ENCODE measurements around the gene MS4A6E. TPM values are rescaled to one million over a fixed set of nuclear protein-coding genes. Genes with fewer than 3 reads are reported as not detected.

MS4A6E gene
- total and polyA plus RNA-seq, 2 experiments from 2014 or later: not detected

DNA sequence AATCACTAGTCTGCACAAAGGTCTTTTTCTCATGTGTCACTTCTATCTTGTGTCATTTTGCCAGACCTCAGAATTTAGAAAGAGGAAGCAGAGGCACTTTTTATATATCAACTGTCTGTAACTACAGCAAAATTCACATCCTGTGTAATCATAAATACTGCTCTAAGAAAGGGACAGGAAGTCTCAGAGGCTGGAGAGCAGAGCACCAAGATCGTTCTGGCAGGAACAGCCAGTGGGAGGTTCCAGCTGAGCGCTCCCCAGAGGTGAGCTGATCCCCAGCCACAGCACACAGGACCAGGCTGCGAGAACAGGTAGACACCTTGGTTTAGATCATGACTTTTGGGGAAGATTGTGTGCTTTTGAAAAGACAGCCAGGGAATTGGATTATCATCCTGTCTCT lies 51.3 kb downstream of the MS4A6E start, which contains the start of gene MS4A7 (continued):
- TF ChIP-seq, protein P1, sequence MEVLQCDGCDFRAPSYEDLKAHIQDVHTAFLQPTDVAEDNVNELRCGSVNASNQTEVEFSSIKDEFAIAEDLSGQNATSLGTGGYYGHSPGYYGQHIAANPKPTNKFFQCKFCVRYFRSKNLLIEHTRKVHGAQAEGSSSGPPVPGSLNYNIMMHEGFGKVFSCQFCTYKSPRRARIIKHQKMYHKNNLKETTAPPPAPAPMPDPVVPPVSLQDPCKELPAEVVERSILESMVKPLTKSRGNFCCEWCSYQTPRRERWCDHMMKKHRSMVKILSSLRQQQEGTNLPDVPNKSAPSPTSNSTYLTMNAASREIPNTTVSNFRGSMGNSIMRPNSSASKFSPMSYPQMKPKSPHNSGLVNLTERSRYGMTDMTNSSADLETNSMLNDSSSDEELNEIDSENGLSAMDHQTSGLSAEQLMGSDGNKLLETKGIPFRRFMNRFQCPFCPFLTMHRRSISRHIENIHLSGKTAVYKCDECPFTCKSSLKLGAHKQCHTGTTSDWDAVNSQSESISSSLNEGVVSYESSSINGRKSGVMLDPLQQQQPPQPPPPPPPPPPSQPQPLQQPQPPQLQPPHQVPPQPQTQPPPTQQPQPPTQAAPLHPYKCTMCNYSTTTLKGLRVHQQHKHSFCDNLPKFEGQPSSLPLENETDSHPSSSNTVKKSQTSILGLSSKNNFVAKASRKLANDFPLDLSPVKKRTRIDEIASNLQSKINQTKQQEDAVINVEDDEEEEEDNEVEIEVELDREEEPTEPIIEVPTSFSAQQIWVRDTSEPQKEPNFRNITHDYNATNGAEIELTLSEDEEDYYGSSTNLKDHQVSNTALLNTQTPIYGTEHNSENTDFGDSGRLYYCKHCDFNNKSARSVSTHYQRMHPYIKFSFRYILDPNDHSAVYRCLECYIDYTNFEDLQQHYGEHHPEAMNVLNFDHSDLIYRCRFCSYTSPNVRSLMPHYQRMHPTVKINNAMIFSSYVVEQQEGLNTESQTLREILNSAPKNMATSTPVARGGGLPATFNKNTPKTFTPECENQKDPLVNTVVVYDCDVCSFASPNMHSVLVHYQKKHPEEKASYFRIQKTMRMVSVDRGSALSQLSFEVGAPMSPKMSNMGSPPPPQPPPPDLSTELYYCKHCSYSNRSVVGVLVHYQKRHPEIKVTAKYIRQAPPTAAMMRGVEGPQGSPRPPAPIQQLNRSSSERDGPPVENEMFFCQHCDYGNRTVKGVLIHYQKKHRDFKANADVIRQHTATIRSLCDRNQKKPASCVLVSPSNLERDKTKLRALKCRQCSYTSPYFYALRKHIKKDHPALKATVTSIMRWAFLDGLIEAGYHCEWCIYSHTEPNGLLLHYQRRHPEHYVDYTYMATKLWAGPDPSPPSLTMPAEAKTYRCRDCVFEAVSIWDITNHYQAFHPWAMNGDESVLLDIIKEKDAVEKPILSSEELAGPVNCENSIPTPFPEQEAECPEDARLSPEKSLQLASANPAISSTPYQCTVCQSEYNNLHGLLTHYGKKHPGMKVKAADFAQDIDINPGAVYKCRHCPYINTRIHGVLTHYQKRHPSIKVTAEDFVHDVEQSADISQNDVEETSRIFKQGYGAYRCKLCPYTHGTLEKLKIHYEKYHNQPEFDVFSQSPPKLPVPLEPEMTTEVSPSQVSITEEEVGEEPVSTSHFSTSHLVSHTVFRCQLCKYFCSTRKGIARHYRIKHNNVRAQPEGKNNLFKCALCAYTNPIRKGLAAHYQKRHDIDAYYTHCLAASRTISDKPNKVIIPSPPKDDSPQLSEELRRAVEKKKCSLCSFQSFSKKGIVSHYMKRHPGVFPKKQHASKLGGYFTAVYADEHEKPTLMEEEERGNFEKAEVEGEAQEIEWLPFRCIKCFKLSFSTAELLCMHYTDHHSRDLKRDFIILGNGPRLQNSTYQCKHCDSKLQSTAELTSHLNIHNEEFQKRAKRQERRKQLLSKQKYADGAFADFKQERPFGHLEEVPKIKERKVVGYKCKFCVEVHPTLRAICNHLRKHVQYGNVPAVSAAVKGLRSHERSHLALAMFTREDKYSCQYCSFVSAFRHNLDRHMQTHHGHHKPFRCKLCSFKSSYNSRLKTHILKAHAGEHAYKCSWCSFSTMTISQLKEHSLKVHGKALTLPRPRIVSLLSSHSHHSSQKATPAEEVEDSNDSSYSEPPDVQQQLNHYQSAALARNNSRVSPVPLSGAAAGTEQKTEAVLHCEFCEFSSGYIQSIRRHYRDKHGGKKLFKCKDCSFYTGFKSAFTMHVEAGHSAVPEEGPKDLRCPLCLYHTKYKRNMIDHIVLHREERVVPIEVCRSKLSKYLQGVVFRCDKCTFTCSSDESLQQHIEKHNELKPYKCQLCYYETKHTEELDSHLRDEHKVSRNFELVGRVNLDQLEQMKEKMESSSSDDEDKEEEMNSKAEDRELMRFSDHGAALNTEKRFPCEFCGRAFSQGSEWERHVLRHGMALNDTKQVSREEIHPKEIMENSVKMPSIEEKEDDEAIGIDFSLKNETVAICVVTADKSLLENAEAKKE (CRISPR knock-in tag; IDR thresholded peaks at IDR 0.05): no peak

DNA sequence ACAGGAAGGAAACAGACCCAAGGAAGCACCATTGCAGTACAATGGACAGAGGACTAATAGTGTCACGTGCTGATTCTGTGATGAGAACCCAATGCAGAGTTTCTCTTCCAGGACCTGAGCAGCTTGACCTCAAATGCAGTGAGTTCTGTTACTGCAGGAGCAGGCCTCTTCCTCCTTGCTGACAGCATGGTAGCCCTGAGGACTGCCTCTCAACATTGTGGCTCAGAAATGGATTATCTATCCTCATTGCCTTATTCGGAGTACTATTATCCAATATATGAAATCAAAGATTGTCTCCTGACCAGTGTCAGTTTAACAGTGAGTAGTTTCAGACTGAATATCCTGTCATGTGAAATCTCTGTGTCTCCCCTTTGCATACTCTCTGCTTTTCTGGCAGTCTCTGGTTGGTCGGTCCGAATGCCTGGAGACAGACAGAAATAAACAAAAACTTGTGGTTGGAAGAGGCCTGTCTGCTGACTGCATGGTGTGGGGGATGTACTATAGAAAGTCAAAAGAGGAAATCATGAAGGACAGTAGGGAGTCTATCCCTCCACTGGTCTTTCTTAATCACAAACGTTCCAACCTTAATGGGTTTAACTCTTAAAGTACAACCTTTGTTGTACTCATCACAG lies 62.3 kb downstream of the MS4A6E start:
- H3K36me3 Mint-ChIP-seq (ENCODE audit: low read depth): no peaks in the 10 kb centered on the region
- H3K27me3 ChIP-seq (ENCODE audit: insufficient read depth): no peaks in the 10 kb centered on the region
- ATAC-seq: no peak

DNA sequence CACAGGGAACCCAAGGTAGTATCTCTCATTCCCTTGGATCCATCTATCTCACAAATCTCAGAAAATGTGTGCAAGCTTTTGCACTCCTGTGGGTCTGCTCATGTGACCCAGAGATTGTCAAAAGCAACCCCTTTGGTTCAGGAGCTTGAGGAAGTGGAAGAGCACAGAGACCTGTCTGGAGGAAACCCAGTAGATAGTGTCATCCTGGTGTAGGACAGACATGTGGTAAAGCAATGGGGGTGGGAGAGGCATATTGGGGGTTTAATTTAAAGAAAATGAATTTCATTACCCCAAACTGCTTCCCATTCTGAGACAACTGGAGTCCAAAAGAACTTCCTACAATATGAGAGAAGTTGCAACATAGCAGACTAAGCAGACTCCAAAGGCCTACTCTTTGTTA lies 63.4 kb downstream of the MS4A6E start:
- Mint-ChIP-seq H3K4me1 (no peaks in the 10 kb centered on the region), H3K9me3 (no peaks in the 10 kb centered on the region; the same call in 2 of the 3 replicates), H3K27me3 (ENCODE audit: insufficient read depth, low read depth, poor library complexity) (peaks cover 1% of the 10 kb centered on the region), H3K4me3 (no peak overlapping the region), H3K36me3 (ENCODE audit: low read depth) (no peaks in the 10 kb centered on the region), H3K27ac (no peak overlapping the region)
- Histone ChIP-seq H3F3A (replicated peaks; ENCODE audit: low read depth) (no peaks in the 10 kb centered on the region), H3K36me3 (ENCODE audit: insufficient read depth) (no peaks in the 10 kb centered on the region), H3K27me3 (ENCODE audit: insufficient read depth) (no peaks in the 10 kb centered on the region), H3K27ac (ENCODE audit: low read depth) (no peak overlapping the region), H3K9me2 (ENCODE audit: insufficient read depth) (peaks cover 23% of the 10 kb centered on the region), H3K4me3 (no peak overlapping the region), H3K4me2 (no peak overlapping the region), H4K20me1 (replicated peaks; ENCODE audit: insufficient read depth) (no peaks in the 10 kb centered on the region), H2AFZ (no peak overlapping the region), H3K79me2 (replicated peaks; ENCODE audit: insufficient read depth) (no peaks in the 10 kb centered on the region), H3K4me1 (ENCODE audit: insufficient read depth) (no peaks in the 10 kb centered on the region)
- DNase-seq (ENCODE audit: low spot score) (no peak), ATAC-seq (no peak)
- TF ChIP-seq NANOG (IDR thresholded peaks at IDR 0.05; ENCODE audit: borderline replicate concordance) (no peak), JUNB (IDR thresholded peaks at IDR 0.05; ENCODE audit: unreplicated experiment) (no peak)
- TF ChIP-seq, protein P1 (CRISPR knock-in tag; IDR thresholded peaks at IDR 0.05): no peak

More for the DNA sequence above, 62.3 kb downstream of the MS4A6E start:
- Histone ChIP-seq H3K27ac (ENCODE audit: low read depth) (no peak overlapping the region), H2AFZ (no peak overlapping the region), H3K4me1 (ENCODE audit: insufficient read depth) (no peaks in the 10 kb centered on the region), H3K4me3 (no peak overlapping the region), H3F3A (replicated peaks; ENCODE audit: low read depth) (no peaks in the 10 kb centered on the region), H3K9me2 (ENCODE audit: insufficient read depth) (peaks cover 28% of the 10 kb centered on the region), H3K4me2 (no peak overlapping the region), H3K79me2 (replicated peaks; ENCODE audit: insufficient read depth) (no peaks in the 10 kb centered on the region), H3K36me3 (ENCODE audit: insufficient read depth) (no peaks in the 10 kb centered on the region), H4K20me1 (replicated peaks; ENCODE audit: insufficient read depth) (no peaks in the 10 kb centered on the region)
- Mint-ChIP-seq H3K27me3 (ENCODE audit: insufficient read depth, low read depth, poor library complexity) (peaks cover 1% of the 10 kb centered on the region), H3K27ac (no peak overlapping the region), H3K4me3 (no peak overlapping the region), H3K9me3 (no peaks in the 10 kb centered on the region; the same call in 2 of the 3 replicates), H3K4me1 (no peaks in the 10 kb centered on the region)
- DNase-seq (ENCODE audit: low spot score): no peak
- TF ChIP-seq ZNF114 (CRISPR knock-in tag; IDR thresholded peaks at IDR 0.05): no peak
- TF ChIP-seq JUNB (IDR thresholded peaks at IDR 0.05; ENCODE audit: unreplicated experiment): no peak
- TF ChIP-seq EZH2phosphoT487 (IDR thresholded peaks at IDR 0.05; ENCODE audit: unreplicated experiment): no peak

Data from GM23338 (cell line).